Middle frontal gyrus (tissue), 1 donor: ENCODE data around the gene TNFRSF1A.

Experiments
- DNase-seq: peaks from one replicate; pipeline ENCODE4 v3.0.0-alpha.2; 2015; ENCODE audit warnings: low spot score; ENCODE audit errors: extremely low spot score

The TNFRSF1A gene

GRCh38 chr12:6337958-6338433 lies 3.9 kb downstream of the TNFRSF1A start:
- no peak for DNase-seq

GRCh38 chr12:6336889-6337853 lies 4.7 kb downstream of the TNFRSF1A start:
- no peak for DNase-seq

- DNase-seq = no peak
These were observed 5.6 kb downstream of the TNFRSF1A start for GRCh38 chr12:6336079-6336888.

- no peak for DNase-seq
These were observed 6.3 kb downstream of the TNFRSF1A start for GRCh38 chr12:6335451-6336078.

GRCh38 chr12:6334940-6335450 lies 6.9 kb downstream of the TNFRSF1A start:
- DNase-seq = no peak

GRCh38 chr12:6334359-6334758 lies 7.5 kb downstream of the TNFRSF1A start:
- DNase-seq = no peak

- no peak for DNase-seq
These were observed 8.3 kb downstream of the TNFRSF1A start for GRCh38 chr12:6333566-6333965.

GRCh38 chr12:6333029-6333428 lies 8.8 kb downstream of the TNFRSF1A start:
- no peak for DNase-seq

- DNase-seq = no peak
These were observed 9.4 kb downstream of the TNFRSF1A start for GRCh38 chr12:6332459-6332858.

GRCh38 chr12:6330999-6331714 lies 10.7 kb downstream of the TNFRSF1A start:
- DNase-seq = no peak

GRCh38 chr12:6330192-6330591 lies 11.7 kb downstream of the TNFRSF1A start:
- DNase-seq = no peak

- DNase-seq = no peak
These were observed 12.2 kb downstream of the TNFRSF1A start for GRCh38 chr12:6329703-6330064.

GRCh38 chr12:6328945-6329702 lies 12.8 kb downstream of the TNFRSF1A start:
- DNase-seq = no peak

GRCh38 chr12:6328045-6328779 lies 13.7 kb downstream of the TNFRSF1A start:
- DNase-seq = no peak

- DNase-seq = no peak
These were observed 14.4 kb downstream of the TNFRSF1A start for GRCh38 chr12:6327229-6328041.

GRCh38 chr12:6326316-6327228 lies 15.3 kb downstream of the TNFRSF1A start:
- DNase-seq = no peak

GRCh38 chr12:6324936-6325750 lies 16.7 kb downstream of the TNFRSF1A start:
- no peak for DNase-seq
